OCI-LY7 (cell line): ENCODE results near the gene CACNG5. TPM values are rescaled to one million over a fixed set of nuclear protein-coding genes. Genes with fewer than 3 reads are reported as not detected.

ENCODE experiments used
- BruUV-seq: library from RNA; stranded (reverse); fragments of 400-500 nt; replicated peaks from 2 replicates; lab custom pipeline; 2021; lab: Mats Ljungman, UMichigan
- CTCF ChIA-PET: fragments of 300-600 bp; sonication (Branson Sonifier 250); formaldehyde crosslinking; loops from one replicate; lab custom pipeline; 2022; ENCODE audit warnings: antibody characterized with exemption; ENCODE audit not compliant: unreplicated experiment; lab: Charles Lee
- POLR2A ChIA-PET: fragments of 300-600 bp; sonication (Branson Sonifier 250); formaldehyde crosslinking; loops from one replicate; lab custom pipeline; 2022; ENCODE audit warnings: antibody characterized with exemption; lab: Charles Lee
- DNase-seq: peaks from one replicate; pipeline ENCODE4 v3.0.0-alpha.2; 2015; ENCODE audit warnings: low spot score
- H2AFZ ChIP-seq: fragments of 200-600 bp; sonication (generic), shearing (Covaris generic); 2 replicates; pipeline ENCODE4 v1.6.1; 2014; ENCODE audit warnings: mild to moderate bottlenecking, antibody characterized with exemption, low read length, moderate library complexity
- H3K27ac ChIP-seq: fragments of 200-600 bp; sonication (generic); 2 replicates; pipeline ENCODE4 v1.5.1; 2014; ENCODE audit warnings: mixed run types, low read depth, mild to moderate bottlenecking, moderate library complexity, low read length, inconsistent platforms; ENCODE audit not compliant: poor library complexity, severe bottlenecking
- H3K36me3 ChIP-seq: fragments of 200-600 bp; sonication (generic); 2 replicates; pipeline ENCODE4 v1.6.1; 2014; ENCODE audit warnings: mild to moderate bottlenecking, antibody characterized with exemption, low read length, moderate library complexity, mixed read lengths; ENCODE audit not compliant: insufficient read depth
- H3K4me1 ChIP-seq: fragments of 200-600 bp; sonication (generic); 2 replicates; pipeline ENCODE4 v1.5.1; 2014; ENCODE audit warnings: mild to moderate bottlenecking, low read length; ENCODE audit not compliant: insufficient read depth, poor library complexity, severe bottlenecking
- H3K4me2 ChIP-seq: fragments of 200-600 bp; sonication (generic); 2 replicates; pipeline ENCODE4 v1.6.1; 2014; ENCODE audit warnings: mild to moderate bottlenecking, low read length
- H3K4me3 ChIP-seq: fragments of 200-600 bp; sonication (generic); 2 replicates; pipeline ENCODE4 v1.5.1; 2014; ENCODE audit warnings: mild to moderate bottlenecking, low read depth, low read length; ENCODE audit not compliant: poor library complexity, severe bottlenecking
- H3K79me2 ChIP-seq: fragments of 200-600 bp; sonication (generic); 2 replicates; pipeline ENCODE4 v1.6.1; 2016; ENCODE audit warnings: low read depth, mild to moderate bottlenecking, low read length, moderate library complexity, mixed read lengths; ENCODE audit not compliant: insufficient read depth
- H3K9me2 ChIP-seq: fragments of 200-600 bp; sonication (generic); 2 replicates; pipeline ENCODE4 v1.6.1; 2016; ENCODE audit warnings: mild to moderate bottlenecking, low read length, mixed read lengths; ENCODE audit not compliant: insufficient read depth
- H3K9me3 ChIP-seq: fragments of 200-600 bp; sonication (generic); 2 replicates; pipeline ENCODE4 v1.6.1; 2014; ENCODE audit warnings: mild to moderate bottlenecking, mixed run types, low read length, mixed read lengths
- H4K20me1 ChIP-seq: fragments of 200-600 bp; sonication (generic); 2 replicates; pipeline ENCODE4 v1.6.1; 2014; ENCODE audit warnings: mild to moderate bottlenecking, antibody characterized with exemption, low read length, moderate library complexity, mixed read lengths; ENCODE audit not compliant: insufficient read depth
- CTCF ChIP-seq: fragments of 200-600 bp; sonication (generic); conservative IDR thresholded peaks from 2 replicates; pipeline ENCODE4 v1.5.1; 2014; ENCODE audit warnings: mild to moderate bottlenecking, antibody characterized with exemption, low read length, moderate library complexity, mixed read lengths
- EZH2phosphoT487 ChIP-seq: fragments of 200-600 bp; sonication (generic); IDR thresholded peaks from 2 replicates; pipeline ENCODE4 v1.6.1; 2018; ENCODE audit warnings: low read depth, borderline replicate concordance, mild to moderate bottlenecking, mixed run types, antibody characterized with exemption, low read length, moderate library complexity, mixed read lengths
- intact Hi-C: fragments of 100-400 bp; cut with micrococcal nuclease; formaldehyde crosslinking; loops from one replicate; pipeline ENCODE4 v1.10.0; 2022; ENCODE audit not compliant: unreplicated experiment
- total RNA-seq, 2 experiments: library from RNA; depleted of rRNA in 1 of 2; stranded (reverse); fragments of >200 nt in 1 of 2; shearing (Covaris generic) in 1 of 2; gene quantifications; 2 replicates each; pipeline ENCODE4 v1.2.3, GENCODE V29; 2014 to 2022

CACNG5 gene
- total RNA-seq, 2 experiments from 2014 or later = not detected

DNA sequence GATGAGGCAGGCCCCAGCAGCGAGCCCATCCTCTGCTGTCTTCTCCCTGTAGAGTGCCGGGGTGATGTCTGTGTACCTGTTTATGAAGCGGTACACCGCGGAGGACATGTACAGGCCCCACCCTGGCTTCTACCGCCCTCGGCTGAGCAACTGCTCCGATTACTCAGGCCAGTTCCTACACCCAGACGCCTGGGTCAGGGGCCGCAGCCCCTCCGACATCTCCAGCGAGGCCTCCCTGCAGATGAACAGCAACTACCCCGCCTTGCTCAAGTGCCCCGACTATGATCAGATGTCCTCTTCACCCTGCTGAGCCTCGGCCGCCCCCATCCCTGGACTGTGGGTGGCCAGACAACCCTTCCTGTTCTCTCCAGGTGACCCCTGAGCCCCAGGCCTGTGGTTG is 50.0 kb downstream of the CACNG5 start:
- POLR2A ChIA-PET = no interaction called here
- BruUV-seq = no TSS peak
- DNase-seq = no peak

DNA sequence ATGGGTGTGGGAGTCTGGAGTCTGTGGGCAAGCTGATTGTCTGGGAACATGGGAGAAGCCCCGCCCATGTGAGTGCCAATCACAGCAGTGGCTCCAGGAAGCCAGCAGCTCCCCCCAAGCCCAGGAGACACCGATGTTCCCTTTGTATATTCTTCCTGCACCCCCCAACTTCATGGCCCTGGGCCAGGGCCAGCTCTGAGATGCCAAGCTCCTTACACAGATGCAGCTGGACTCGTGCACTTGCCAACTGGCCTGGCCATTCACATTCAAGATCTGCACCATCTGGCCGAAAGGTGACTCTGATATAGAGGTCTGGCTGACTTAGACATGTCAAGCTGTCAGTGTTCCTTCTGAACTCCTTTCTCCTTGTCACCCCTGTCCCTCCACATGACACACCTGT is 50.5 kb downstream of the CACNG5 start:
- CTCF ChIA-PET = no interaction called here
- no peak overlapping the region for H3K4me3 ChIP-seq
- no peak overlapping the region for H3K4me2 ChIP-seq
- BruUV-seq = no TSS peak
- intact Hi-C loops = no loop called here
- no peak overlapping the region for H3K27ac ChIP-seq
- no peaks in the 10 kb centered on the region for H3K36me3 ChIP-seq
- no peaks in the 10 kb centered on the region for H4K20me1 ChIP-seq
- H2AFZ ChIP-seq = no peak overlapping the region
- POLR2A ChIA-PET = no interaction called here
- no peaks in the 10 kb centered on the region for H3K79me2 ChIP-seq
- no peak for DNase-seq
- H3K4me1 ChIP-seq = no peaks in the 10 kb centered on the region
- H3K9me3 ChIP-seq = no peaks in the 10 kb centered on the region
- no peaks in the 10 kb centered on the region for H3K9me2 ChIP-seq
- TF ChIP-seq EZH2phosphoT487 = no peak

More for the DNA sequence above, 50.0 kb downstream of the CACNG5 start:
- no peak for TF ChIP-seq CTCF
- no peak for TF ChIP-seq EZH2phosphoT487
- Histone ChIP-seq H4K20me1 (no peaks in the 10 kb centered on the region), H3K4me2 (no peak overlapping the region), H3K9me3 (no peaks in the 10 kb centered on the region), H3K4me3 (no peak overlapping the region), H3K9me2 (no peaks in the 10 kb centered on the region), H2AFZ (no peak overlapping the region), H3K4me1 (no peaks in the 10 kb centered on the region), H3K36me3 (no peaks in the 10 kb centered on the region), H3K27ac (no peak overlapping the region), H3K79me2 (no peaks in the 10 kb centered on the region)
- intact Hi-C loops = no loop called here
- CTCF ChIA-PET = no interaction called here

DNA sequence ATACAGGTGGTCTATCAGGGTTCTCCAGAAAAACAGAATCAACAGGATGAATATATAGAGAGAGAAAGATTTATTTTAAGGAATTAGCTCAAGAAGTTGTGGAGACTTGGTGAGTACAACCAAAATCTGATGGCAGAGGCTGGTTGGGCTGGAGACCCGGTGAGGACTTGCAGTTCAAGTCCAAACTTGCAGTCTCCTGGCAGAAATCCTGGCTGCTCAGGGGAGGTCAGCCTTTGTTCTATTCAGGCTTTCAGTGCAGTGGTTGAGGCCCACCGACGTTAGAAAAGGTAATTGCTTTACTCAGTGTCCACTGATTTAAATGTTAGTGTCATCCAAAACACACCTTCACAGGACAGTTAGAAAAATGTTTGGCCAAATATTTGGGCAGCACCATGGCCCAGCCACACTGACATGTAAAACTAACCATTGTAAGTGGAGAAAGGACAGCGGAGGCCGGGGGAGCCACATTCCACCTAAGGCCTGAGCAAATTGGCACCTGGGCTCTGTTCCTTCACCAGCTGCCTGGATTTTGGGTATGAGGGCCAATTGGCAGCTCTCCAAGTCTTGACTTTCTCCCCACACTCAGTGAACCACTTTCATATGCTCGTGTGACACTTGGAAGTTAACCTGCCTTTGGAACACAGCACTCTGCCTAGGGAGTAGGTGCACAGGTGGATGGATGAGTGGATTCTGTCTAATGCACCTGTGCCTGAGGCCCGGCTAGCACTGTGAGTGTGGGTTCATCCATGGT is 54.7 kb downstream of the CACNG5 start:
- Histone ChIP-seq H3K79me2 (no peaks in the 10 kb centered on the region), H3K27ac (no peak overlapping the region), H3K9me3 (no peaks in the 10 kb centered on the region), H3K9me2 (no peaks in the 10 kb centered on the region), H3K4me2 (no peak overlapping the region), H2AFZ (no peak overlapping the region), H3K4me1 (no peaks in the 10 kb centered on the region), H3K36me3 (no peaks in the 10 kb centered on the region), H4K20me1 (no peaks in the 10 kb centered on the region), H3K4me3 (no peak overlapping the region)
- ChIA-PET CTCF (interaction anchor here (0.5 kb wide), 1 partner anchor 66 kb away, joined by 3 read pairs; no protein-coding TSS in a partner anchor), POLR2A (interaction anchor here (0.7 kb wide), 1 partner anchor 262 kb away, joined by 4 read pairs; no protein-coding TSS in a partner anchor)
- BruUV-seq = no TSS peak
- intact Hi-C loops = no loop called here
- TF ChIP-seq CTCF (no peak), EZH2phosphoT487 (no peak)
- no peak for DNase-seq
